ENCODE measurements around the gene TPGS1.
A peak's percentile ranks its signal among the peaks of the same experiment; 100 is the strongest.

DNA sequence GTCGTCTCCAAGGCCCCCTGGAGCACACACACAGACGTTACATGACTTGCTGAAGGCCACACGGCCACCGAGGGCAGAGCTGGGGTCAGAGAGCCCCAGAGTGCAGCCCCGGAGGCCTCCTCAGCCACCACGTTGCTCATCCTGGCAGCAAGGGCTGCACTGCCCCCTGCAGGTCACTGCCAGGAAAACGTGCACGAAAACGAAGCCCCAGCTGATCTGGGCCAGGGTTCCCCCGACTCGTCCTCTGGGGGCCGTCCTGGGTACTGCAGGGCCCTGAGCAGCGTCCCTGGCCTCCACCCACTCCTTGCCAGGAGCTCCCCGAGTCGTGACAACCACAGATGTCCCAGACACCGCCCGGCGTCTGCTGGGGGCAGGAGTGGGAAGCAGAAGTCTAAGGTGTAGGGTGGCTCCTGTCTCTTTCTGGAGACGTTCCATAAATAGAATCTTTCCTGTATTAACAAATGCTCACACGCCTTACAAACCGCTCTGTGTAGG lies 3.4 kb downstream of the TPGS1 start:
- TF ChIP-seq, protein P1, sequence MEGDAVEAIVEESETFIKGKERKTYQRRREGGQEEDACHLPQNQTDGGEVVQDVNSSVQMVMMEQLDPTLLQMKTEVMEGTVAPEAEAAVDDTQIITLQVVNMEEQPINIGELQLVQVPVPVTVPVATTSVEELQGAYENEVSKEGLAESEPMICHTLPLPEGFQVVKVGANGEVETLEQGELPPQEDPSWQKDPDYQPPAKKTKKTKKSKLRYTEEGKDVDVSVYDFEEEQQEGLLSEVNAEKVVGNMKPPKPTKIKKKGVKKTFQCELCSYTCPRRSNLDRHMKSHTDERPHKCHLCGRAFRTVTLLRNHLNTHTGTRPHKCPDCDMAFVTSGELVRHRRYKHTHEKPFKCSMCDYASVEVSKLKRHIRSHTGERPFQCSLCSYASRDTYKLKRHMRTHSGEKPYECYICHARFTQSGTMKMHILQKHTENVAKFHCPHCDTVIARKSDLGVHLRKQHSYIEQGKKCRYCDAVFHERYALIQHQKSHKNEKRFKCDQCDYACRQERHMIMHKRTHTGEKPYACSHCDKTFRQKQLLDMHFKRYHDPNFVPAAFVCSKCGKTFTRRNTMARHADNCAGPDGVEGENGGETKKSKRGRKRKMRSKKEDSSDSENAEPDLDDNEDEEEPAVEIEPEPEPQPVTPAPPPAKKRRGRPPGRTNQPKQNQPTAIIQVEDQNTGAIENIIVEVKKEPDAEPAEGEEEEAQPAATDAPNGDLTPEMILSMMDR (IDR thresholded peaks at IDR 0.05): peak; percentile 52 to 79 (median 76)
- no peak for TF ChIP-seq POLR2A (IDR thresholded peaks at IDR 0.05)
